BLaER1 treated with 17β-estradiol and CSF1 and Interleukin-3, amounts not matched to agents 10 nM and 100 nM (cell line): ENCODE measurements around the gene MPC1.

Experiments used
- H3K27ac ChIP-seq, 11 experiments: shearing (Covaris generic); formaldehyde crosslinking; 2 replicates each; pipeline ENCODE4 v1.8.1; 2022
- H3K27me3 ChIP-seq, 11 experiments: shearing (Covaris generic); formaldehyde crosslinking; 2 replicates each; pipeline ENCODE4 v1.8.1; 2022
- H3K36me3 ChIP-seq, 11 experiments: shearing (Covaris generic); formaldehyde crosslinking; 2 replicates each; pipeline ENCODE4 v1.8.1; 2022
- H3K4me1 ChIP-seq, 10 experiments: shearing (Covaris generic); formaldehyde crosslinking; 2 replicates each; pipeline ENCODE4 v1.8.1; 2022
- H3K4me2 ChIP-seq, 11 experiments: shearing (Covaris generic); formaldehyde crosslinking; 2 replicates each; pipeline ENCODE4 v1.8.1; 2022
- H3K4me3 ChIP-seq, 10 experiments: shearing (Covaris generic); formaldehyde crosslinking; 2 replicates each; pipeline ENCODE4 v1.8.1; 2022
- H3K9ac ChIP-seq, 11 experiments: shearing (Covaris generic); formaldehyde crosslinking; 2 replicates each; pipeline ENCODE4 v1.8.1; 2022
- H3K9me3 ChIP-seq, 11 experiments: shearing (Covaris generic); formaldehyde crosslinking; replicated peaks in 1 of 11; 2 replicates each; pipeline ENCODE4 v1.8.1; 2022
- H4K20me1 ChIP-seq, 11 experiments: shearing (Covaris generic); formaldehyde crosslinking; 2 replicates each; pipeline ENCODE4 v1.8.1; 2022
- Cebpa-rat ChIP-seq, 11 experiments: shearing (Covaris generic); IDR thresholded peaks; 2 replicates each; pipeline ENCODE4 v1.8.1; 2022

The MPC1 gene

GRCh38 chr6:166379800-166380199 is 2.9 kb downstream of the MPC1 start:
- Histone ChIP-seq H3K9me3 (no peaks in the 10 kb centered on the region), H4K20me1 (peaks cover 0 to 41% (median 5%) of the 10 kb centered on the region in 11 experiments; a peak in 8 of 22 replicates), H3K27me3 (peaks cover 0 to 14% (median 6%) of the 10 kb centered on the region in 11 experiments; a peak in 8 of 22 replicates), H3K9ac (no peak overlapping the region), H3K4me1 (peaks cover 15 to 32% (median 25%) of the 10 kb centered on the region in 10 experiments), H3K4me2 (peak overlapping the region in 5 of 11 experiments; percentile 0 to 23 (median 14); a peak in 4 of 22 replicates), H3K27ac (no peak overlapping the region), H3K36me3 (no peaks in the 10 kb centered on the region), H3K4me3 (no peak overlapping the region)
- no peak for TF ChIP-seq Cebpa-rat (IDR thresholded peaks at IDR 0.05)

GRCh38 chr6:166379103-166379586 is 3.6 kb downstream of the MPC1 start:
- no peak overlapping the region for H3K4me2 ChIP-seq
- TF ChIP-seq Cebpa-rat (IDR thresholded peaks at IDR 0.05), result no peak
- no peaks in the 10 kb centered on the region for H3K9me3 ChIP-seq

DNA sequence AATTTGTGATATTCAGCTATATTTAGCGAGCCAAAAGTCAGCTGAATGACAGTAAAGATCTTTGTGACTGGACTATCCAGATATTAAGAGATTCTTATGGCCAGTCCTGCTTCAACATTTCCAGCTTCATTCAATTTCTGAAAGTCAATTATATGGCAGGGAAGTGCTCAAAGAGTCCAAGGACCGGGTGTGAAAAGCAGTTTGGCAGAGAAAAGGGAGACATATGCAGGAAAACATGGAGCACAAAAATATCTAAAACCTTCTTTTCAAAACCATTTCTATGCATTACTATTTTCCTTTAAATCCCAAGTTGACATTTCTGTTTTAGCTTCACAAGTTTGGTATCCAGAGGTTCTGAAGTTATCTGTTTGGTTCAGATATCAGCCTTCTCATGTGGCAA is 5.0 kb downstream of the MPC1 start:
- H3K4me2 ChIP-seq, result no peak overlapping the region
- H3K9me3 ChIP-seq, result no peaks in the 10 kb centered on the region
- H3K27me3 ChIP-seq, result peaks cover 0 to 14% (median 6%) of the 10 kb centered on the region in 11 experiments; a peak in 8 of 22 replicates
- no peak for TF ChIP-seq Cebpa-rat (IDR thresholded peaks at IDR 0.05)
- H4K20me1 ChIP-seq, result peaks cover 0 to 41% (median 5%) of the 10 kb centered on the region in 11 experiments; a peak in 8 of 22 replicates
- H3K36me3 ChIP-seq, result no peaks in the 10 kb centered on the region
- peaks cover 8 to 23% (median 17%) of the 10 kb centered on the region in 10 experiments; a peak in 17 of 20 replicates for H3K4me1 ChIP-seq
- no peak overlapping the region for H3K27ac ChIP-seq
- H3K4me3 ChIP-seq, result no peak overlapping the region
- H3K9ac ChIP-seq, result no peak overlapping the region

More at GRCh38 chr6:166379103-166379586, 3.6 kb downstream of the MPC1 start:
- Histone ChIP-seq H3K4me3 (no peak overlapping the region), H4K20me1 (peaks cover 0 to 41% (median 5%) of the 10 kb centered on the region in 11 experiments; a peak in 8 of 22 replicates), H3K27ac (no peak overlapping the region), H3K36me3 (no peaks in the 10 kb centered on the region), H3K27me3 (peaks cover 0 to 14% (median 6%) of the 10 kb centered on the region in 11 experiments; a peak in 8 of 22 replicates), H3K9ac (no peak overlapping the region), H3K4me1 (peaks cover 10 to 28% (median 21%) of the 10 kb centered on the region in 10 experiments)

GRCh38 chr6:166375013-166375412 is 7.7 kb downstream of the MPC1 start:
- Histone ChIP-seq H3K36me3 (no peaks in the 10 kb centered on the region), H3K27ac (no peak overlapping the region), H3K9me3 (no peaks in the 10 kb centered on the region), H3K4me1 (peaks cover 0 to 6% (median 4%) of the 10 kb centered on the region in 10 experiments; a peak in 15 of 20 replicates), H3K27me3 (no peaks in the 10 kb centered on the region), H4K20me1 (peaks cover 0 to 22% (median 5%) of the 10 kb centered on the region in 11 experiments; a peak in 5 of 22 replicates), H3K4me2 (no peak overlapping the region), H3K9ac (no peak overlapping the region), H3K4me3 (no peak overlapping the region)
- no peak for TF ChIP-seq Cebpa-rat (IDR thresholded peaks at IDR 0.05)

DNA sequence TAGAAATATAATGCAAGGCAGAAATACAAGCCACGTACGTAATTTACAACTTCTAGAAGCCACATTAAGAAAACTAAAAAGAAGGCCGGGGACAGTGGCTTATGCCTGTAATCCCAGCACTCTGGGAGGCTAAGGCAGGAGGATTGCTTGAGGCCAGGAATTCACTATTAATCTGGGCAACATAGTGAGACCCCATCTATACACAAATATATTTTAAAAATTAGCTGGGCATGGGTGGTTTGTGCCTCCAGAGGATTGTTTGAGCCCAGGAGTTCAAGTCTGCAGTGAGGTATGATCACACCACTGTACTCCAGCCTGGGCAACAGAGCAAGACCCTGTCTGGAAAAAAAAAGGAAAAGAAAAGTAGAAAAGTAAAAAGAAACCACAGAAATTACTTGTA is 12.3 kb downstream of the MPC1 start:
- Histone ChIP-seq H3K9ac (no peak overlapping the region), H3K4me2 (no peak overlapping the region), H3K4me1 (peaks cover 10 to 37% (median 25%) of the 10 kb centered on the region in 10 experiments), H3K27me3 (no peaks in the 10 kb centered on the region), H3K9me3 (no peaks in the 10 kb centered on the region), H3K4me3 (no peak overlapping the region), H3K27ac (no peak overlapping the region), H4K20me1 (no peaks in the 10 kb centered on the region), H3K36me3 (peaks cover 0 to 11% (median 0%) of the 10 kb centered on the region in 11 experiments; a peak in 6 of 22 replicates)
- TF ChIP-seq Cebpa-rat (IDR thresholded peaks at IDR 0.05), result no peak

DNA sequence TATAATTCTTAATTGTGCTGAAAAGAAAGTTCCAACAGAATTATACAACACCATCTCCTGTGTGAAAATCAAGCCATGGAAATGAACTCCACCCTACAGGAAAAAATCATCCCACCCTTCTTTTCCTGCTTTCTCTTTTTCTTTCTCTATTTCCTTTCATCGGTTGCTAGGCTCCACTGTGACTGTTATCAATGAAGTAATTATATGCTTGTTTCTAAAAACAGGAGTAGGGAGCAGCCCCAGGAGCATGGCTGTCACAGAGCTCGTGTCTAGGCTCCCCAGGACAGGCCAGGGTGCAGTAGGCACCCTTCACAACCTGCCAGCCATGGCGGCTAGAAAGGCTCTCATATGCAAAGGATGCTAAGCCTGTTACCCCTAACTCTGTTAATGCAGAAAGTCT is 13.0 kb downstream of the MPC1 start:
- TF ChIP-seq Cebpa-rat (IDR thresholded peaks at IDR 0.05), result no peak
- no peaks in the 10 kb centered on the region for H3K9me3 ChIP-seq

DNA sequence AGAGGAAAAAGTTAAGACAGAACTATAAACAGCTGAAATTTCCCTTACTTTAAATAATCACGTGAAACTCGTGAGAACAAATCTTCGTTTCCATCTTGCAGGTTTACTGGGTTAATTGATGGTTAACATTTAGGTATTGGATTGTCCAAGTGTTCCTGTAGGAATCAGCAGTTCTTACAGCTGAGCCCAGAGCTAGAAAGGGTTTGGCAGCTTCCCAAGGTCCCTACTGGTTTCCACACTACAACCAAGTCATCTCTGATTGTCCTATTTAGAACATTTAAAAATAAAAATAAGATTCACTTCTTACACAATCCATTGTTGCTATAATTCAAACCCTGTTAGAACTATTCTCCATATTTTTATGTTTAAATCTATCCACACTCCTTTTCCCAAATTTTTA is 15.8 kb downstream of the MPC1 start:
- Histone ChIP-seq H4K20me1 (no peaks in the 10 kb centered on the region; a peak in 1 of 22 replicates), H3K4me3 (no peak overlapping the region), H3K36me3 (peaks cover 17 to 35% (median 24%) of the 10 kb centered on the region in 11 experiments; a peak in 19 of 22 replicates), H3K9ac (no peak overlapping the region), H3K4me2 (peak overlapping the region in 5 of 11 experiments; percentile 3 to 70 (median 24); a peak in 4 of 22 replicates), H3K4me1 (peaks cover 23 to 56% (median 42%) of the 10 kb centered on the region in 10 experiments), H3K9me3 (no peaks in the 10 kb centered on the region), H3K27me3 (no peaks in the 10 kb centered on the region), H3K27ac (no peak overlapping the region)
- TF ChIP-seq Cebpa-rat (IDR thresholded peaks at IDR 0.05), result no peak

More for the DNA sequence above, 13.0 kb downstream of the MPC1 start:
- Histone ChIP-seq H3K4me3 (no peak overlapping the region), H3K4me1 (peaks cover 17 to 44% (median 32%) of the 10 kb centered on the region in 10 experiments), H3K27me3 (no peaks in the 10 kb centered on the region), H4K20me1 (no peaks in the 10 kb centered on the region; a peak in 1 of 22 replicates), H3K27ac (no peak overlapping the region), H3K4me2 (peak overlapping the region in 10 of 11 experiments; percentile 6 to 35 (median 24); a peak in 9 of 22 replicates), H3K36me3 (peaks cover 0 to 12% (median under 1%) of the 10 kb centered on the region in 11 experiments; a peak in 7 of 22 replicates), H3K9ac (no peak overlapping the region)

DNA sequence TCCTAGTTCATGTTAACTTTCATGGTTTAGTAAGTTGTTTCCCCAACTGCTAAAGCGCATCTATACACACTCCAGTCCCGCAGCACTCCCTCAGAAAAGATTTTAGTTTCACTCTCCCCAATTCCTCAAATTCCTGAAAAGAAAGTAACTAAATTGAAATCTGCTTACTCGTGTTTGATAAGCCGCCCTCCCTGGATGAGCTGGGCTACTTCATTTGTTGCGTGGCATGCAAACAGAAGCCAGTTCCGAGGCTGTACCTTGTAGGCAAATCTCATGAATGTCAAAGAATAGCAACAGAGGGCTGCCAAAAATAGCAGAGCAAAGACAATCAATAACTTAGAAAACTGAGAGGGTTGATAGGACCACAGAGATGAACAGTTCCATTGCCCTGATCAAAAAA is 16.9 kb downstream of the MPC1 start:
- Histone ChIP-seq H3K4me3 (no peak overlapping the region), H3K4me1 (peaks cover 23 to 60% (median 46%) of the 10 kb centered on the region in 10 experiments)

DNA sequence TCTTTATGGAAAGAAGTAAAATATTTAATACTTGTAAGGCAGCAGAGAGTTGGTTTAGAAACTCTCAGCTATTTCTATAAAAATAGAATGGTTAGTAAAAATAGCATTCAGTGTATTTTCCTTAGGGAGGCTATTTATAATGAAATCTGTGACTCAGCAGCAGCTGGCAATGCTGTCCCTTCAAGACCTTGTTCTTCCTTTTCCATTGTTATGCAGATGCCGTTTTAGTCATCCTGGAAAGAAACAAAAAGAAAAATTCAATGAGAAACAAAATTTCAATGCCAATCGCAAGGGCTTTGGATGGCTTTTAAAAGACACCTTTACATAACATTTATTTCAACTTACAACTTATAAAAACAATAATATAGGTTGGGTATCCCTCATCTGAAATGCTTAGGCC is 17.5 kb downstream of the MPC1 start:
- TF ChIP-seq Cebpa-rat (IDR thresholded peaks at IDR 0.05), result no peak
- Histone ChIP-seq H3K27me3 (no peaks in the 10 kb centered on the region), H4K20me1 (no peaks in the 10 kb centered on the region; a peak in 1 of 22 replicates), H3K9me3 (no peaks in the 10 kb centered on the region), H3K36me3 (peaks cover 17 to 35% (median 24%) of the 10 kb centered on the region in 11 experiments; a peak in 19 of 22 replicates), H3K27ac (peak overlapping the region in 7 of 11 experiments; percentile 5 to 67 (median 28); a peak in 7 of 22 replicates), H3K4me3 (no peak overlapping the region), H3K9ac (peak overlapping the region in 3 of 11 experiments; percentile 8 to 39 (median 9); a peak in 2 of 22 replicates), H3K4me1 (peaks cover 23 to 66% (median 52%) of the 10 kb centered on the region in 10 experiments), H3K4me2 (peak overlapping the region; percentile 47 to 70 (median 61); a peak in 21 of 22 replicates)

More for the DNA sequence above, 16.9 kb downstream of the MPC1 start:
- peaks cover 17 to 35% (median 24%) of the 10 kb centered on the region in 11 experiments; a peak in 19 of 22 replicates for H3K36me3 ChIP-seq
- peak overlapping the region in 2 of 11 experiments; percentile 8 to 9; a peak in 2 of 22 replicates for H3K9ac ChIP-seq
- H3K27ac ChIP-seq, result peak overlapping the region in 6 of 11 experiments; percentile 16 to 67 (median 30); a peak in 9 of 22 replicates
- no peak for TF ChIP-seq Cebpa-rat (IDR thresholded peaks at IDR 0.05)
- peak overlapping the region; percentile 47 to 70 (median 61) for H3K4me2 ChIP-seq
- H3K27me3 ChIP-seq, result no peaks in the 10 kb centered on the region
- no peaks in the 10 kb centered on the region for H3K9me3 ChIP-seq
- H4K20me1 ChIP-seq, result no peaks in the 10 kb centered on the region; a peak in 1 of 22 replicates
